ENCODE data around the gene CLRN1.

DNA sequence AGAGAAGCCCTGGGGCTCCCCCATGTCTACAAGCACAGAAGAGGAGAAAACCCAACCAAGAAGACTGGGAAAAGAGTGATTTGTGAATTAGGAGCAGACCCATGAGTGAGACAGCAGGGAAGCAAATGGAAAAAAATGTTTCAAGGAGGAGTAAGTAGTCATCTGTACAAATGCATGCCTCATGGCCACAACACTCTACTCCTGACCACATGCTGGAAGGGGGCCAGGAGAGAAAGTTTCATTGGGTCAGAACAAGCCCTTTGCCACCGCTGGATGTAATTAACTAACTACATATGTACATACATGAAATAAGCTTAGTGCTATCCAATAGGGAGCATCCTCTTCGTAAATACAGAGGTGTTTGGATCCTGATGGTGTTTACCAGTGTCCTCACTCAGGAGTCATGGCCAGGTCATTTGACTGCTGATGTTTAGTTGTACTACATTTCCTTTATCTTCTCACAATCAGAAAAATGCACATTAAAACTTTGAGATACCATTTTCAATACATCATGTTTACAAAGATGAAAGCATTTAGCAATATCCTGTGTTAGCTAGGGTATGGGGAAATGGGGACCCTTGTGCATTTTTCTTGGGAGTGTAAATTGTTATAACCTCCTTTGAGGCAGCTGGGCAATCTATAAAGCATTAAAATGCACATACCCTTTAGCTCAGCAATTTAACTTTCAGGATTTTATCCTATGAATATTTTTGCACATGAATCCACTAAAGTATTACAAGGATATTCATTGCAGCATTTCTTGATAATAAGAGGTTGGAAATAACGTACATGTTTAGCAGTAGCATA, 27.1 kb downstream of the CLRN1 start:
- TF ChIP-seq, protein P1, sequence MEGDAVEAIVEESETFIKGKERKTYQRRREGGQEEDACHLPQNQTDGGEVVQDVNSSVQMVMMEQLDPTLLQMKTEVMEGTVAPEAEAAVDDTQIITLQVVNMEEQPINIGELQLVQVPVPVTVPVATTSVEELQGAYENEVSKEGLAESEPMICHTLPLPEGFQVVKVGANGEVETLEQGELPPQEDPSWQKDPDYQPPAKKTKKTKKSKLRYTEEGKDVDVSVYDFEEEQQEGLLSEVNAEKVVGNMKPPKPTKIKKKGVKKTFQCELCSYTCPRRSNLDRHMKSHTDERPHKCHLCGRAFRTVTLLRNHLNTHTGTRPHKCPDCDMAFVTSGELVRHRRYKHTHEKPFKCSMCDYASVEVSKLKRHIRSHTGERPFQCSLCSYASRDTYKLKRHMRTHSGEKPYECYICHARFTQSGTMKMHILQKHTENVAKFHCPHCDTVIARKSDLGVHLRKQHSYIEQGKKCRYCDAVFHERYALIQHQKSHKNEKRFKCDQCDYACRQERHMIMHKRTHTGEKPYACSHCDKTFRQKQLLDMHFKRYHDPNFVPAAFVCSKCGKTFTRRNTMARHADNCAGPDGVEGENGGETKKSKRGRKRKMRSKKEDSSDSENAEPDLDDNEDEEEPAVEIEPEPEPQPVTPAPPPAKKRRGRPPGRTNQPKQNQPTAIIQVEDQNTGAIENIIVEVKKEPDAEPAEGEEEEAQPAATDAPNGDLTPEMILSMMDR (IDR thresholded peaks at IDR 0.05; ENCODE audit: low read length) = no peak
- no peak for TF ChIP-seq EZH2 (optimal IDR thresholded peaks at IDR 0.05; ENCODE audit: low read depth, low read length)

Measured in MM.1S (cell line).